ENCODE measurements around the gene ACTG1.

DNA sequence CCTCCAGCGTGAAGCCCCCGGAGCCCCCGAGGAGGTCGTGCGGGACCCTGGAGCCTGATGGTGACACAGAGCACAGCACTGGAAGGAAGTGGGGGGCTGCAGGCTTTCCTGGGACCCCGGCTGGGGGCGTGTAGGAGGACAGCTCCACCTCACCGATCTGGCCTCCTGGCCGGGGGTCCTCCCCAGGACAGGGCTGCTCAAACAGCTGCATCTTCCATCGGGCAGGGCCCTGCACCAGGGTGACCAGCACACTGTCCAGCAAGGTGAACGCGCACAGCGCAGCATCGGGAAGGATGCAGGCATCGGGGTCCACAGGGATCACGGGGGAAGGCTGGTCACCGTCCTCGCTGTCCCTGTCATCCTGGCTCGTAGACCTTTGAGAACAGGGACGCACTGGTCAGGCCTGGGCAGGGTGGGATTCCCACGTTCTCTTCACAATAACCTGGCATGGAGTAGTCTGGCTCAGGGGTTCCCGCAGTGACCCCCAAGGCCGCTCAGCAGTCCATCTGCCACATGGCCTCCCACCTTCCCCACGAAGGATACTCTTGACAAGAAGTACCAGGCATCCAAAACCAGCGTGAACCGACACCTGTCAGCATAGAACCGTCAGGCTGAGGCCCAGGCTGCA lies 38.3 kb upstream of the ACTG1 start:
- TF ChIP-seq CTCF (IDR thresholded peaks at IDR 0.05), result no peak
- no peak for TF ChIP-seq EZH2 (IDR thresholded peaks at IDR 0.05)
- TF ChIP-seq EZH2phosphoT487 (IDR thresholded peaks at IDR 0.05), result no peak
